HepG2 (cell line): ENCODE data around the gene CAPRIN1. TPM values are rescaled to one million over a fixed set of nuclear protein-coding genes. Genes with fewer than 3 reads are reported as not detected.
A peak's percentile ranks its signal among the peaks of the same experiment; 100 is the strongest.

Source experiments
- DPF2 ChIP-seq: sonication (generic); formaldehyde crosslinking; IDR thresholded peaks from 2 replicates; pipeline ENCODE4 v1.4.0; 2020; ENCODE audit warnings: mild to moderate bottlenecking, low read depth, missing genetic modification reagents, borderline replicate concordance
- HMGA1 ChIP-seq: sonication (generic); formaldehyde crosslinking; conservative IDR thresholded peaks from 2 replicates; pipeline ENCODE4 v1.4.0; 2020; ENCODE audit warnings: missing genetic modification reagents
- MEIS2 ChIP-seq: sonication (generic); formaldehyde crosslinking; IDR thresholded peaks from 2 replicates; pipeline ENCODE4 v1.9.0; 2021; ENCODE audit warnings: mild to moderate bottlenecking, missing genetic modification reagents
- NFYB ChIP-seq: sonication (generic); formaldehyde crosslinking; IDR thresholded peaks from 2 replicates; pipeline ENCODE4 v1.4.0; 2020; ENCODE audit warnings: missing genetic modification reagents
- PAX8 ChIP-seq: sonication (generic); formaldehyde crosslinking; IDR thresholded peaks from 2 replicates; pipeline ENCODE4 v1.8.0; 2022; ENCODE audit warnings: mild to moderate bottlenecking, missing genetic modification reagents, borderline replicate concordance
- TEAD3 ChIP-seq: optimal IDR thresholded peaks from 2 replicates; pipeline ENCODE3; 2016; ENCODE audit warnings: borderline replicate concordance
- TOPORS ChIP-seq: sonication (generic); formaldehyde crosslinking; IDR thresholded peaks from 2 replicates; pipeline ENCODE4 v1.8.0; 2023; ENCODE audit warnings: mild to moderate bottlenecking, missing genetic modification reagents
- ZFP36L1 ChIP-seq: sonication (generic); formaldehyde crosslinking; IDR thresholded peaks from 2 replicates; pipeline ENCODE4 v1.8.0; 2022; ENCODE audit warnings: mild to moderate bottlenecking, missing genetic modification reagents, moderate library complexity
- ZMYM2 ChIP-seq: sonication (generic); formaldehyde crosslinking; IDR thresholded peaks from 2 replicates; pipeline ENCODE4 v1.8.0; 2022; ENCODE audit warnings: mild to moderate bottlenecking, missing genetic modification reagents
- ZNF510 ChIP-seq: sonication (generic); formaldehyde crosslinking; IDR thresholded peaks from 2 replicates; pipeline ENCODE4 v1.4.0; 2020; ENCODE audit warnings: low read depth, mild to moderate bottlenecking, missing genetic modification reagents
- ZNF589 ChIP-seq: sonication (generic); formaldehyde crosslinking; conservative IDR thresholded peaks from 2 replicates; pipeline ENCODE4 v1.8.0; 2022; ENCODE audit warnings: mild to moderate bottlenecking, moderate library complexity, missing genetic modification reagents
- ZNF766 ChIP-seq: sonication (generic); formaldehyde crosslinking; IDR thresholded peaks from 2 replicates; pipeline ENCODE4 v1.5.0; 2020; ENCODE audit warnings: missing genetic modification reagents, borderline replicate concordance
- polyA plus RNA-seq, 8 experiments: library from polyadenylated mRNA; depleted of rRNA in 3 of 8; stranded (reverse) in 7 of 8; unstranded in 1 of 8; fragments of >200 nt; fragmentation: Illumina TruSeq in 4 of 8; extraction: Trizol in 4 of 8; gene quantifications; 2 replicates each; pipeline versions ENCODE4 v1.2.1 to v1.2.3, GENCODE V29; 2011 to 2016; ENCODE audit warnings: low read depth in 4 of 8, missing spikeins in 1 of 8, mixed read lengths in 1 of 8; ENCODE audit not compliant: insufficient read depth in 1 of 8
- total RNA-seq, 5 experiments: library from RNA; depleted of rRNA; stranded (reverse); fragments of >200 nt; fragmentation: Illumina TruSeq; extraction: Trizol; gene quantifications; 2 replicates each; pipeline ENCODE4 v1.2.3, GENCODE V29; 2016; ENCODE audit warnings: low read depth in 1 of 5
- TF ChIP-seq, protein P1 (sequence below): sonication (generic); formaldehyde crosslinking; conservative IDR thresholded peaks from 2 replicates; pipeline ENCODE4 v1.8.1; 2023; ENCODE audit warnings: missing genetic modification reagents
- TF ChIP-seq, protein P2 (sequence below): sonication (generic); formaldehyde crosslinking; IDR thresholded peaks from 2 replicates; pipeline ENCODE4 v1.8.0; 2022; ENCODE audit warnings: mild to moderate bottlenecking, missing genetic modification reagents; ENCODE audit not compliant: insufficient replicate concordance
- TF ChIP-seq, protein P3 (sequence below): sonication (generic); formaldehyde crosslinking; IDR thresholded peaks from 2 replicates; pipeline ENCODE4 v1.9.0; 2021; ENCODE audit warnings: missing genetic modification reagents, borderline replicate concordance
- TF ChIP-seq, protein P4 (sequence below): sonication (generic); formaldehyde crosslinking; conservative IDR thresholded peaks from 2 replicates; pipeline ENCODE4 v1.8.0; 2022; ENCODE audit warnings: missing genetic modification reagents
- TF ChIP-seq, protein P5 (sequence below): sonication (generic); formaldehyde crosslinking; IDR thresholded peaks from 2 replicates; pipeline ENCODE4 v1.5.0; 2020; ENCODE audit warnings: mild to moderate bottlenecking, missing genetic modification reagents
- TF ChIP-seq, protein P6 (sequence below): sonication (generic); formaldehyde crosslinking; IDR thresholded peaks from 2 replicates; pipeline ENCODE4 v1.5.1; 2020; ENCODE audit warnings: mild to moderate bottlenecking, missing genetic modification reagents, moderate library complexity

Gene CAPRIN1
- total and polyA plus RNA-seq, 2 of the 13 experiments (the other 11 are each of a cell fraction or from before 2014, with no cell fraction given) = 114 to 162 TPM

DNA sequence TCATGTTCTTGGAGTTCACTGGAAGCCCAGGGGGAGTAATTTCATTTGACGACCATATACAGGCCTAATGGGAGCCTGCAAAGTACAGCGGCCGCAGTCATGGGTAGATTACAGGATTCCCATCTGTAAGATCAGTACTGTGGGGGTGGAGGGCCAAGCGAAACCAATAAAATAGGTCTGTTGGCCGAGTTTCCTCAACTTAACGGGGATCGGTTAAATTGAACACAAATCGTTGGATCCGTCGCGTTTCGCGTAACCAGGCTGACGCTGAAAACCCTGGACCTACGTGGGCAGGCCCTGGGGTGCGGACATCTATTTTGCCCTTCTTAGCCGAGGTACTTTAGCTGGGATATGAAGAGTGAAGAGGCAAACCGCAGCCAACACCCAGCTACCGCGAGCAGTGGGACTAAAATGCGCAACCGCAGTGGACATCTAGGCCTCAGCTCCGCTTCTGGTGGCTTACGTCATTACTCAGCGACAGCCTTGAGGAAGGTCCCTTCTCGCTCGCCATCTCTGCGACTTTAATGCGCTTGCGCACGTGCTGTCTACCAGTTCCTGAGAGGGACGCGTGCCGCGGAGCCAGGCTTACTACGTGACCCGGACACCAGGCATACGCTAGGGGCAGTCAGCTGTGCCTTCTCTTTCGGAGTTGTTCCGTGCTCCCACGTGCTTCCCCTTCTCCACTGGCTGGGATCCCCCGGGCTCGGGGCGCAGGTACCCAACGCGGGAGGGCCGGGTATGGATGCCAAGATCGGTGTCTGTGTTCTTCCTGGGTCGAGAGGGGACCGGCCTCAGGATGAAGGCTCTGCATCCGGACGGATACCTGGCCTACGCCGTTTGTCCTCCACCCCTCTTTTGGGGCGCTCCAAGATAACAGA lies 53.8 kb downstream of the CAPRIN1 start, which contains the start of gene NAT10 (continued):
- TF ChIP-seq TOPORS (peak; percentile 74; the same call in 1 of the 2 replicates), ZNF589 (CRISPR knock-in tag) (peak; percentile 51; the same call in 1 of the 2 replicates), ZNF766 (peak; percentile 26; the same call in 1 of the 2 replicates), DPF2 (no peak), HMGA1 (CRISPR knock-in tag) (no peak), ZFP36L1 (CRISPR knock-in tag) (no peak), TEAD3 (CRISPR knock-in tag) (peak; percentile 59), NFYB (CRISPR knock-in tag) (no peak; the same call in 1 of the 2 replicates), ZNF510 (peak; percentile 75; the same call in 1 of the 2 replicates), PAX8 (no peak; the same call in 1 of the 2 replicates), ZMYM2 (CRISPR knock-in tag) (no peak), MEIS2 (no peak; the same call in 1 of the 2 replicates)
- TF ChIP-seq, protein P1, sequence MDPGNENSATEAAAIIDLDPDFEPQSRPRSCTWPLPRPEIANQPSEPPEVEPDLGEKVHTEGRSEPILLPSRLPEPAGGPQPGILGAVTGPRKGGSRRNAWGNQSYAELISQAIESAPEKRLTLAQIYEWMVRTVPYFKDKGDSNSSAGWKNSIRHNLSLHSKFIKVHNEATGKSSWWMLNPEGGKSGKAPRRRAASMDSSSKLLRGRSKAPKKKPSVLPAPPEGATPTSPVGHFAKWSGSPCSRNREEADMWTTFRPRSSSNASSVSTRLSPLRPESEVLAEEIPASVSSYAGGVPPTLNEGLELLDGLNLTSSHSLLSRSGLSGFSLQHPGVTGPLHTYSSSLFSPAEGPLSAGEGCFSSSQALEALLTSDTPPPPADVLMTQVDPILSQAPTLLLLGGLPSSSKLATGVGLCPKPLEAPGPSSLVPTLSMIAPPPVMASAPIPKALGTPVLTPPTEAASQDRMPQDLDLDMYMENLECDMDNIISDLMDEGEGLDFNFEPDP = no peak
- TF ChIP-seq, protein P2, sequence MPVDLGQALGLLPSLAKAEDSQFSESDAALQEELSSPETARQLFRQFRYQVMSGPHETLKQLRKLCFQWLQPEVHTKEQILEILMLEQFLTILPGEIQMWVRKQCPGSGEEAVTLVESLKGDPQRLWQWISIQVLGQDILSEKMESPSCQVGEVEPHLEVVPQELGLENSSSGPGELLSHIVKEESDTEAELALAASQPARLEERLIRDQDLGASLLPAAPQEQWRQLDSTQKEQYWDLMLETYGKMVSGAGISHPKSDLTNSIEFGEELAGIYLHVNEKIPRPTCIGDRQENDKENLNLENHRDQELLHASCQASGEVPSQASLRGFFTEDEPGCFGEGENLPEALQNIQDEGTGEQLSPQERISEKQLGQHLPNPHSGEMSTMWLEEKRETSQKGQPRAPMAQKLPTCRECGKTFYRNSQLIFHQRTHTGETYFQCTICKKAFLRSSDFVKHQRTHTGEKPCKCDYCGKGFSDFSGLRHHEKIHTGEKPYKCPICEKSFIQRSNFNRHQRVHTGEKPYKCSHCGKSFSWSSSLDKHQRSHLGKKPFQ (CRISPR knock-in tag) = no peak
- TF ChIP-seq, protein P3, sequence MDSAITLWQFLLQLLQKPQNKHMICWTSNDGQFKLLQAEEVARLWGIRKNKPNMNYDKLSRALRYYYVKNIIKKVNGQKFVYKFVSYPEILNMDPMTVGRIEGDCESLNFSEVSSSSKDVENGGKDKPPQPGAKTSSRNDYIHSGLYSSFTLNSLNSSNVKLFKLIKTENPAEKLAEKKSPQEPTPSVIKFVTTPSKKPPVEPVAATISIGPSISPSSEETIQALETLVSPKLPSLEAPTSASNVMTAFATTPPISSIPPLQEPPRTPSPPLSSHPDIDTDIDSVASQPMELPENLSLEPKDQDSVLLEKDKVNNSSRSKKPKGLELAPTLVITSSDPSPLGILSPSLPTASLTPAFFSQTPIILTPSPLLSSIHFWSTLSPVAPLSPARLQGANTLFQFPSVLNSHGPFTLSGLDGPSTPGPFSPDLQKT (CRISPR knock-in tag) = no peak
- TF ChIP-seq, protein P4, sequence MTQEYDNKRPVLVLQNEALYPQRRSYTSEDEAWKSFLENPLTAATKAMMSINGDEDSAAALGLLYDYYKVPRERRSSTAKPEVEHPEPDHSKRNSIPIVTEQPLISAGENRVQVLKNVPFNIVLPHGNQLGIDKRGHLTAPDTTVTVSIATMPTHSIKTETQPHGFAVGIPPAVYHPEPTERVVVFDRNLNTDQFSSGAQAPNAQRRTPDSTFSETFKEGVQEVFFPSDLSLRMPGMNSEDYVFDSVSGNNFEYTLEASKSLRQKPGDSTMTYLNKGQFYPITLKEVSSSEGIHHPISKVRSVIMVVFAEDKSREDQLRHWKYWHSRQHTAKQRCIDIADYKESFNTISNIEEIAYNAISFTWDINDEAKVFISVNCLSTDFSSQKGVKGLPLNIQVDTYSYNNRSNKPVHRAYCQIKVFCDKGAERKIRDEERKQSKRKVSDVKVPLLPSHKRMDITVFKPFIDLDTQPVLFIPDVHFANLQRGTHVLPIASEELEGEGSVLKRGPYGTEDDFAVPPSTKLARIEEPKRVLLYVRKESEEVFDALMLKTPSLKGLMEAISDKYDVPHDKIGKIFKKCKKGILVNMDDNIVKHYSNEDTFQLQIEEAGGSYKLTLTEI = no peak
- TF ChIP-seq, protein P5, sequence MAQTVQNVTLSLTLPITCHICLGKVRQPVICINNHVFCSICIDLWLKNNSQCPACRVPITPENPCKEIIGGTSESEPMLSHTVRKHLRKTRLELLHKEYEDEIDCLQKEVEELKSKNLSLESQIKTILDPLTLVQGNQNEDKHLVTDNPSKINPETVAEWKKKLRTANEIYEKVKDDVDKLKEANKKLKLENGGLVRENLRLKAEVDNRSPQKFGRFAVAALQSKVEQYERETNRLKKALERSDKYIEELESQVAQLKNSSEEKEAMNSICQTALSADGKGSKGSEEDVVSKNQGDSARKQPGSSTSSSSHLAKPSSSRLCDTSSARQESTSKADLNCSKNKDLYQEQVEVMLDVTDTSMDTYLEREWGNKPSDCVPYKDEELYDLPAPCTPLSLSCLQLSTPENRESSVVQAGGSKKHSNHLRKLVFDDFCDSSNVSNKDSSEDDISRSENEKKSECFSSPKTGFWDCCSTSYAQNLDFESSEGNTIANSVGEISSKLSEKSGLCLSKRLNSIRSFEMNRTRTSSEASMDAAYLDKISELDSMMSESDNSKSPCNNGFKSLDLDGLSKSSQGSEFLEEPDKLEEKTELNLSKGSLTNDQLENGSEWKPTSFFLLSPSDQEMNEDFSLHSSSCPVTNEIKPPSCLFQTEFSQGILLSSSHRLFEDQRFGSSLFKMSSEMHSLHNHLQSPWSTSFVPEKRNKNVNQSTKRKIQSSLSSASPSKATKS (CRISPR knock-in tag) = no peak
- TF ChIP-seq, protein P6, sequence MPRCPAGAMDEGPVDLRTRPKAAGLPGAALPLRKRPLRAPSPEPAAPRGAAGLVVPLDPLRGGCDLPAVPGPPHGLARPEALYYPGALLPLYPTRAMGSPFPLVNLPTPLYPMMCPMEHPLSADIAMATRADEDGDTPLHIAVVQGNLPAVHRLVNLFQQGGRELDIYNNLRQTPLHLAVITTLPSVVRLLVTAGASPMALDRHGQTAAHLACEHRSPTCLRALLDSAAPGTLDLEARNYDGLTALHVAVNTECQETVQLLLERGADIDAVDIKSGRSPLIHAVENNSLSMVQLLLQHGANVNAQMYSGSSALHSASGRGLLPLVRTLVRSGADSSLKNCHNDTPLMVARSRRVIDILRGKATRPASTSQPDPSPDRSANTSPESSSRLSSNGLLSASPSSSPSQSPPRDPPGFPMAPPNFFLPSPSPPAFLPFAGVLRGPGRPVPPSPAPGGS (CRISPR knock-in tag) = peak; percentile 80; the same call in 1 of the 2 replicates
